Measurements from ENCODE around the gene SAMD10.
"Not testable (repeated sequence)": the region's sequence is repeated elsewhere in the genome, so short reads cannot be mapped to it uniquely, and the experiment has no call there.

The SAMD10 gene

DNA sequence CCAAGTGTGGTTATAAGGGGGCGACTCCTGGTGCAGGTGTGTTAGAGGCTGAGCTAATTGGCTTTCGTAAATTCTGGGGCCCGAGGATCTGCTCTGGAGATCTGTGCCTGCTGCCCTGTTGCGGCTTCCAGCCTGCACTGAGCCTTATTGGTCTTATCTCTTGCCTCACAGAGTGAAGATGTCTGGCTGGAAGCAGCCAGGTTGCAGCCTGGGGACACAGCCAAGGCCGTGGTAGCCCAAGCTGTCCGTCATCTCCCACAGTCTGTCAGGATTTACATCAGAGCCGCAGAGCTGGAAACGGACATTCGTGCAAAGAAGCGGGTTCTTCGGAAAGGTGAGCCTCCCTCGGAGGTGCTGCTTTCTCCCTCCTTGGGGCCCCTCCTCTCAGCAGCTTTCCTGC is 21.5 kb upstream of the SAMD10 start:
- DNase-seq, result no peak

DNA sequence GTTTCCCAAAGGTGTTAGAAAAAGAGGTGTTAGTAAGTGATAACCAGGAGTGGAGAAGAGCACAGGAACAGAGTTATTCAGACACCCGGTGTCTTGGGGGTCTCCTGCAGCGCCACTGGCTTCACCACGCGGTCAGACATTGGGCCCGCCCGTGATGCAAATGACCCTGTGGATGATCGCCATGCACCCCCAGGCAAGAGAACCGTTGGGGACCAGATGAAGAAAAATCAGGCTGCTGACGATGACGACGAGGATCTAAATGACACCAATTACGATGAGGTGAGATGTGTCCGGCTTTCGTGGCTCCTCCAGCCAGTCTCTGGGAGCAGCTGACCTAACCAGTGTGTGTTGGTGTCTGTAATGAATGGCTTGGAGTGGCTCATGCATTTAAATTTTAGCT is 3.5 kb upstream of the SAMD10 start:
- DNase-seq, result no peak

DNA sequence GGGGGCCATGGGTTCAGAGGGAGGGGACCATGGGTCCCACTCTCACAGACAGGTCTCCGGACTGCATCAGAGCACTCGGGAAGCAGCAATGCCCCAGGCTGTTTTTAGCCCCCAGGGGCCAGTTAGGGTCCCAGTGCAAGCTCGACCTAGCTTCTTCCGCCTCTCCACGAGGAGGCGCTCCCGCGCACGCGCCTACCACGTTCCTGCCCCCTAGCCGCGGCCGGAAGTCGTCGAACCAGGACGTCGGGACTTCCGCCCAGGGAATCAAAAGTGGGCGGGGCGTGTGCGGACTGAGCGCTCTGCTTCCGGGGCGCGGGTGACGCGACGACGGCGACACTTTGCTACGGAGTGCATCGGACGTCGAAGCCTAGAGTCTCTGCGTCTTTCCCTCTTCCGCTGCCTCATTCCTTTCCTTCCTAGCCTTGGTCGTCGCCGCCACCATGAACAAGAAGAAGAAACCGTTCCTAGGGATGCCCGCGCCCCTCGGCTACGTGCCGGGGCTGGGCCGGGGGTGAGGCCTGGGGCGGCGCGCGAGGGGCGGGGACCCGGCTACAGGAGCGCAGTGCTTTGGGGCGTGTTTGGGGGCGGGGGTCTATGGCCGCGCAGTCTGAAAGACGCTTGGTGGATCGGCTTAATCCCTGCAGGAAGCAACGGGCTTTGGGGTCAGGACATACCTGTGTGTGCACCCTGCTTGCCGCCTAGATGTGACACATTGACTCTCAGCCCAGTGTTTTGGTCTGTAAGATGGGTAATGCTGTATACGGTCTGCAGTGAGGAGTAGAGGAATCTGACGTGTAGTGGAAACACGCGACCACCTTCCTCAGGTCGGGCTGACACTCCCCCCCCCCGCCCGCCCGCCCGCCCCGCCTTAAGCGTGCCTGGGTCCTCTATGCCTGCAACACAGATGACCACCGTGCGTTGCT is 1.6 kb upstream of the SAMD10 start, which contains the start of gene PRPF6:
Gene PRPF6 (plus strand): TSS at position 327 of the 923 bp plus-strand sequence. CDS start 114 bp downstream, at position 441.
- DNase-seq, result peak; percentile 96

DNA sequence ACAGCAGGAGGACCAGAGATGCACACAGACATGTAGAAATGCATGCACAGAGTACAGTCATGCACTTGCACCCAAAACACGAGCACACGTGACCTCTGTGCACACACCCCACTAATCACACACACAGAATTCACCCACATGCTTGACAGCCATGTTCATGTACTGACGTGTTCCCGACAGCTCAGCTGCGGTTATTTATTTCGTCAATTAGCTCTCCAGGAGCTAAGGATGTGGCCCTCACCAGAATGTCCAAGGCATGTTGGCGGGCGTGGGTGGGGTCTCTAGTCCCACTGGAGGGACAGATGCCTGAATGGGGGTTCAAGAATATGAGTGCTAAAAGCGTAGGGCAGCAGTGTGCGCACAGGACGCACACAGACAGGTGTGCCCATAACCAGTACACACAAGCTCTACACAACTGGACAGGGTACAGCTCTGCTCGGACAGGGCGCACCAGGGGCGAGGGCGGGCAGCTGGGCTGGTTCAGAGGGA is 919 bp upstream of the SAMD10 start:
- no peak for DNase-seq

DNA sequence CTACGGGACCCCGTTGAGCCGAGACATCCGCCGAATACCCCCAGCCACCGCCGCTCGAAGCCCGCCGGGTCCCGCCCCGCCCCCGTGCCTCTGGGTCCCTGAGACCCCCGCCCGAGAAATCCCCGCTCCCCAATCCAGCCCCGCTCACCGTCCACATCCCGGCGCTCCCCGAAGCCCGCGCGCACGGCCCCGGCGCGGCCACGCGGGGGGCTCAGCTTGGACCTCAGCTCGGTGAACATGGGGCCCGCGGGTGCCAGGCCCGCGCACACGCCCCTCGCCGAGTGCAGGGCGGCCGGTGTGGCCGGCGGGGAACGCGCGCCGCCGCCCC is 249 bp downstream of the SAMD10 start:
- DNase-seq, result no peak

- peak; percentile 50 for DNase-seq
These were observed 868 bp downstream of the SAMD10 start for GRCh38 chr20:63978319-63979228.

DNA sequence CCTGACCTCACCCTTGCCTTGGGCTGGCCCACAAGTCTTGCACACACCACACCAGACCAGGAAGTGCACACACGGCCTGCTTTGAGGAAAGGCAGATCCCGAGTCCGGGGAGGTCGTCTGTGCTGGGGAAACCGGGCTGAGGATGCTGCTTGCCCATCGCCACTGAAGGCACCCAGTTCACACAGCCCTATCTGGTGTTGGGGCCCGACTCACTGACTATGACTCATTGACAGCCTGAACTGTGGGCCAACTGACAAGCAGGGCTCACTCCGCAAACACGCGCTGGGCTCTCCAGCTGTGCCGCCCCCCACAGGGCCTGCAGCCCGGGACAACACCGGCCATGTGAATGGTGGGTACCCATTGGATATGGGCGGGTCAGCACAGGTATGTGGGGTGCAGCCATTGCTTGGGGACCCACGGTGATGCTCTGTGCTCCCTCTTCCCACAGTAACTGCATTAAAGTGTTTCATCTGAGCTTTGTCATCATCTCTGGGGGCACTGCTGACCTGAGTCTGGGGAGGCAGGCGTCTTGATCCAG is 1.6 kb downstream of the SAMD10 start:
- no peak for DNase-seq

DNA sequence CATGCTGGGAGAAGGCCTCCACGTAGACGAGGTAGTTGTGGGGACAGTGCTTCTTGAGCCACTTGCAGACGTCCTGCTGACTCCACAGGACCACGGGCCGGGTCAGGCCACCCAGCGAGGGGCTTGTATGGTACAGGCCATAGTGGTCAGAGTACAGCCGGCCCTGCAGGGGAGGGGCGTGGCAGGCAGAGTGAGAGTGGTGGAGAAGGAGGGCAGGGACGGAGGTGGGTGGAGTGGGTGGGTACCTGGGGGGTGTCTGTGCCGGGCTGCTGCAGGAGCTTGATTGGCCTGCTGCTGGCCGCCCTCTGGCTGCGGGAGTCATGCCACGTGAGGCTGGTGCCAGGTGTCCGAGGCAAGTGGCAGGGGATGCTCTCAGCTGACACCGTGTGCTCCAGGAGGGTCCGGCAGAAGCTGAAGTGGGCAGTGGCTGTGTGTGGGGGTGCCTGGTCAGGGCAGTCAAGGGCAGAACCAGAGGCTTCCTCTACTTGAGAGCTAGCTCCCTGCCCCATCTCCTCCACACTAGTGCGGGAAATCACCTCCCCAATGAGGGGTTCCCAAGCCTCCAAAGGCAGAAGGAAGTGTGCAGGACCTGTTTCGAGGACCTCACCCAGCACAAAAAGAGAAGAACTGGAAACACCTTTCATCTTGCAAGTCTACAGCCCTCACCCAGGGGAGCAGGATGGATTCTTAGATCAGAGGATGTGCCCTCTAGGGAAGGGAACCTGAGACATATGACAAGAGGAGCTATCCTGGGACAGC is 2.3 kb downstream of the SAMD10 start:
- no peak for DNase-seq

DNA sequence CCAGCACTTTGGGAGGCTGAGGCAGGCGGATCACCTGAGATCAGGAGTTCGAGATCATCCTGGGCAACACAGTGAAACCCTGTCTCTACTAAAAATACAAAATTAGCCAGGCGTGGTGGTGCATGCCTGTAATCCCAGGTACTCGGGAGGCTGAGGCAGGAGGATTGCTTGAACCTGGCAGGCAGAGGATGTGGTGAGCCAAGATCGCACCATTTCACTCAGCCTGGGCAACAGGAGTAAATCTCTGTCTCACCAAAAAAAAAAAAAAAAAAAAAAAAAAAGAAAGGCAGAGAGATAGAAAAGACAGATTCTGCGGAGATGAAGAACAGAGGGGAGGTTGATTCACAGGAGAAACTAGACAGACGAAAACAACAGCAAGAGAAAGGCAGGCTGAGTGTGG is 2.9 kb downstream of the SAMD10 start:
- not testable (repeated sequence) for DNase-seq

GRCh38 chr20:63974402-63975200 is 4.8 kb downstream of the SAMD10 start:
- peak; percentile 81 for DNase-seq

- peak; percentile 39 for DNase-seq
These were observed 5.6 kb downstream of the SAMD10 start for GRCh38 chr20:63973636-63974401.

GRCh38 chr20:63973160-63973479 is 6.3 kb downstream of the SAMD10 start:
- DNase-seq, result no peak

DNA sequence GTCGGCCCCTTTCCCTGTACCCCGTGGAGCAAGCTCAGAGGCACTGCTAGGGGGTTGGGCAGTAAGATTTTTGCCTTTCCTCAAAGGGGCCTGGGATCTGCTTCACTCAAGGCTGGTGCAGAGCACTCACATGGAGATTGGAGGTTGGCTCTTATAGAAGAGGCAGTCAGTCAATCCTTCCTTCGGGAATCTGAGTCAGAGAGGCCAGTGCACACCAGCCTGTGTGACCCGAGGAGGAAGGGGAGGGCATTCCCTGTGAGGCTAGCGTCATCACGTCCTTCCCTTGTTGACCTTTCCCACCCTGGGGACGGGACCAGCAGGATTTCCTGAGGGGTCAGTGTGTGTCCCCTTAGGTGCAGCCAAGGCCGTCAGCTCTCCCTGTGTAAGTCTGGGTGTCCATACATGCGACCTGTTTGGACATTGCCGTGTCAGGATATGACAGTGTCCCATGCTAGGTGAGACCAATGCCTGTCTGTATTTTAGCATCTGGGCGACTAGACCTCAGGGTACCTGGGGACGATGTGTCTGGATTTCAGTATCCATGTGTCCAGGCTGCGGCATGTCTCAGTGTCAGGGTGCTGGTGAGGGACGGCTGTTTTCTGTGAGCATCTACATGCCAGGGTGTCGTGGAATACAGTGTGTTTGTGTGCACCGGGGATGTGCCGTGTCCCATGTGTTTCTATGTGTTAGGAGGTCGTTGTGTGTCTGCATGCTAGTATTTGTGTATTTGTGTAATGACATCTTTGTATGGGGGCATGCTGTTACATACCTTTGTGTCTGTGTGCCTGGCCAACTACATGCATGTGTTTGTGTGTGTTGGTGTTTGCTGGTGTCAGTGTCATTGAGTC is 6.9 kb downstream of the SAMD10 start:
- no peak for DNase-seq

- DNase-seq, result not testable (repeated sequence)
These were observed 7.5 kb downstream of the SAMD10 start for GRCh38 chr20:63971960-63972311.

GRCh38 chr20:63970714-63971431 is 8.6 kb downstream of the SAMD10 start:
- DNase-seq, result no peak

- peak; percentile 32 for DNase-seq
These were observed 9.4 kb downstream of the SAMD10 start, which contains the start of gene ZNF512B for GRCh38 chr20:63969838-63970713. Gene ZNF512B, minus strand, starts transcription at chr20:63969930. Its CDS starts 1,980 bp downstream, at chr20:63967950.

DNA sequence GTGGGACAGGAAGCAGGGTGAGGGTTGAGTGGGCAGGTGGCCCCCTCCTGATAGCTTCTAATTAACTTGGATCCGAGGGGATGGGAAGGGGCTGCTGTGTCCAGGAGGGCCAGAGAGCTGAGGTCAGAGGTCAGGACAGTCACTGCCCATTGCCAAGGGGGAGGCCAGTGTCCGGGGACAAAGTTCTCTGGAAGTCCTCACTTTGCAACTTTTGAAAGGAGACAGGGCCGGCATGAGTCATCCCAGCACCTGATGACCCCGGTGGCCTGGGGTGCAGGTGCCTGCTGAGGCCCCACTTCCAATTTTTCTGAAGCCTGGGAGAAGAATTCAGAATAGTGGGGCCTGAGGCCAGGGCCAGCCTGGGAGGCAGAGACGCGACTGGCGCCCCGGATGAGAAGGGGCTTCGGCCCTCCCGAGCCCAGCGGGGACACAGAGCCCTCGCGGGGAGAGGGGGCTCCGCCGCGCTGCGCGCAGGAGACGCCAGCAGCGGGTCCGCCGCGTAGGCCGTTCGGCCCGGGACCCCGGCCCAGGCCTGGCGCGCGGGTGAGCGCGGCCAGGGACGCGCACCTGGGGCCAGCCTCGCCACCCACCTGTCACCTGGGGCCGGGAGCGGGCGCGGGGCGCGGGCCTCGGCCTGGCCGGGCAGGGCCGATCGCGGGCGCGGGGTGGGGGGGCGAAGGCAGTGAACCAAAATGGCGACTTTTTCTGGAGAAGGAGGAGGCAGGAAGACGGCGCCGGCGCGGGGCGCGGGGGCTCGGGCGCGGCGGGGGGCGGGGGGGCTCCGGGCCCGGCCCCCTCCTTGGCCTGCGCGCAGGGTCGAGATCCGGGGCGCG is 10.3 kb downstream of the SAMD10 start:
- DNase-seq, result no peak

All from DMS79 (cell line).